ENCODE results near the gene CAMK4. TPM values are rescaled to one million over a fixed set of nuclear protein-coding genes. Genes with fewer than 3 reads are reported as not detected.

CAMK4 gene
- polyA plus RNA-seq, 1 donor (not counting 4 experiments of a cell fraction or from before 2014, with no cell fraction given), result 0.45 TPM

DNA sequence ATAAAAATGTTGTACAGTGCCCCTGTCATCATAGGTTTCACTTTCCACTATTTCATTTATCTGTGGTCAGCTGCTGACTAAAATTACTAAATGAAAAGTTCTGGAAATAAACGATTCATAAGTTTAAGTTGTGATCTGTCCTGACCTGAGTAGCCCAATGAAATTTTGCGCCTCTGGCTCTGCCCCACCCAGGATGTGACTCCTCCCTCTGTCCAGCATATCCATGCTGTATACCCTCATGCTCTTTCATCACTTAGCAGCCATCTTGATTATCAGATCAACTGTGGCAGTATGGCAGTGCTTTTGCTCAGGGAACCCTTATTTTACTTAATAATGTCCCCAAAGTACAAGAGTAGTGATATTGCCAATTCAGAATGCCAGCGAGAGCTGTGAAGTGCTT lies 190.9 kb downstream of the CAMK4 start:
- no peak overlapping the region for H2AFZ ChIP-seq (ENCODE audit: control insufficient read depth, low read length)
- no peaks in the 10 kb centered on the region for H4K20me1 ChIP-seq (ENCODE audit: control insufficient read depth, extremely low read depth, insufficient read depth, low read length)
- no peaks in the 10 kb centered on the region for H3K27me3 ChIP-seq (ENCODE audit: control insufficient read depth, extremely low read depth, insufficient read depth, low read length)
- no peak overlapping the region for H3K9ac ChIP-seq (ENCODE audit: control insufficient read depth, extremely low read depth, insufficient read depth, low read length)
- FAIRE-seq, result no peak
- H3K4me2 ChIP-seq (ENCODE audit: control insufficient read depth, extremely low read depth, insufficient read depth, low read depth, low read length), result no peak overlapping the region
- DNase-seq (ENCODE audit: low read depth, low spot score), result no peak
- H3K27ac ChIP-seq (ENCODE audit: control insufficient read depth, insufficient read depth, low read length), result no peak overlapping the region
- H3K79me2 ChIP-seq (ENCODE audit: control insufficient read depth, insufficient read depth, low read length), result no peaks in the 10 kb centered on the region
- TF ChIP-seq, protein P1, sequence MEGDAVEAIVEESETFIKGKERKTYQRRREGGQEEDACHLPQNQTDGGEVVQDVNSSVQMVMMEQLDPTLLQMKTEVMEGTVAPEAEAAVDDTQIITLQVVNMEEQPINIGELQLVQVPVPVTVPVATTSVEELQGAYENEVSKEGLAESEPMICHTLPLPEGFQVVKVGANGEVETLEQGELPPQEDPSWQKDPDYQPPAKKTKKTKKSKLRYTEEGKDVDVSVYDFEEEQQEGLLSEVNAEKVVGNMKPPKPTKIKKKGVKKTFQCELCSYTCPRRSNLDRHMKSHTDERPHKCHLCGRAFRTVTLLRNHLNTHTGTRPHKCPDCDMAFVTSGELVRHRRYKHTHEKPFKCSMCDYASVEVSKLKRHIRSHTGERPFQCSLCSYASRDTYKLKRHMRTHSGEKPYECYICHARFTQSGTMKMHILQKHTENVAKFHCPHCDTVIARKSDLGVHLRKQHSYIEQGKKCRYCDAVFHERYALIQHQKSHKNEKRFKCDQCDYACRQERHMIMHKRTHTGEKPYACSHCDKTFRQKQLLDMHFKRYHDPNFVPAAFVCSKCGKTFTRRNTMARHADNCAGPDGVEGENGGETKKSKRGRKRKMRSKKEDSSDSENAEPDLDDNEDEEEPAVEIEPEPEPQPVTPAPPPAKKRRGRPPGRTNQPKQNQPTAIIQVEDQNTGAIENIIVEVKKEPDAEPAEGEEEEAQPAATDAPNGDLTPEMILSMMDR (optimal IDR thresholded peaks at IDR 0.05 in 1 of 3, IDR thresholded peaks at IDR 0.05 in 1 of 3, conservative IDR thresholded peaks at IDR 0.05 in 1 of 3; ENCODE audit: extremely low read depth in 1 of 3, insufficient read depth in 2 of 3, low read length in 3 of 3), result no peak
- TF ChIP-seq EZH2 (IDR thresholded peaks at IDR 0.05; ENCODE audit: low read length), result no peak
- no peaks in the 10 kb centered on the region for H3K9me1 ChIP-seq (ENCODE audit: control insufficient read depth, extremely low read depth, insufficient read depth, low read length)
- peaks cover 5% of the 10 kb centered on the region for H3K4me1 ChIP-seq (ENCODE audit: control insufficient read depth, extremely low read depth, insufficient read depth, low read length)
- dilution Hi-C loops (cut with MboI; ENCODE audit: extremely low pct_ligation_motif_present, low sequenced_read_pairs), result no loop called here
- no peak overlapping the region for H3K4me3 ChIP-seq (ENCODE audit: control insufficient read depth in 2 of 3, extremely low read depth in 1 of 3, insufficient read depth in 2 of 3, low read depth in 1 of 3, low read length in 3 of 3)
- H3K36me3 ChIP-seq (ENCODE audit: control insufficient read depth in 2 of 2, extremely low read depth in 1 of 2, insufficient read depth in 2 of 2, low read length in 2 of 2), result no peaks in the 10 kb centered on the region
- no peaks in the 10 kb centered on the region for H3K9me3 ChIP-seq (ENCODE audit: control insufficient read depth, low read depth, low read length)

DNA sequence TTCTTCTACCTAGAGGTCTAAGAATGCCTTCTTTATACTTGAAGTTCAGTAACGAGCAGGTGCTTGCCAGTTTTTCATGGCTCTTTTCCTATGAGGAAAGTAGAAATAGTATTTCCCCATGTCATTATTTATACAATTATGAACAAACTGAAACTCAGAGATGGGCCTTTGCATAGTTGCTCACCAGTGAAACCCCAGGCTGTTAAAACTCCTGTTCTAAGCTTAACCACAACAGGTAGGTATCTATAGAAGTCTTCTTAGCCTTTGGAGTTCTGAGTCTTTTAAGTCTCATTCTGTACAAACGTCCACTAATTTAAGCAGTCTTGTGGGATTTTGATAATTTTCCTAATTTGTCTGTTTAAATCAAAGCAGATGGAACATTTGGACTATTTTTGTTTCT lies 198.1 kb downstream of the CAMK4 start:
- TF ChIP-seq EZH2 (IDR thresholded peaks at IDR 0.05; ENCODE audit: low read length), result no peak
- TF ChIP-seq, protein P1 (optimal IDR thresholded peaks at IDR 0.05 in 1 of 3, IDR thresholded peaks at IDR 0.05 in 1 of 3, conservative IDR thresholded peaks at IDR 0.05 in 1 of 3; ENCODE audit: extremely low read depth in 1 of 3, insufficient read depth in 2 of 3, low read length in 3 of 3), result no peak
- Histone ChIP-seq H2AFZ (ENCODE audit: control insufficient read depth, low read length) (no peak overlapping the region), H3K4me1 (ENCODE audit: control insufficient read depth, extremely low read depth, insufficient read depth, low read length) (no peaks in the 10 kb centered on the region), H3K27me3 (ENCODE audit: control insufficient read depth, extremely low read depth, insufficient read depth, low read length) (no peaks in the 10 kb centered on the region), H3K9me1 (ENCODE audit: control insufficient read depth, extremely low read depth, insufficient read depth, low read length) (no peaks in the 10 kb centered on the region), H3K27ac (ENCODE audit: control insufficient read depth, insufficient read depth, low read length) (no peak overlapping the region), H3K4me2 (ENCODE audit: control insufficient read depth, extremely low read depth, insufficient read depth, low read depth, low read length) (no peak overlapping the region), H3K9me3 (ENCODE audit: control insufficient read depth, low read depth, low read length) (no peaks in the 10 kb centered on the region), H3K79me2 (ENCODE audit: control insufficient read depth, insufficient read depth, low read length) (no peaks in the 10 kb centered on the region), H4K20me1 (ENCODE audit: control insufficient read depth, extremely low read depth, insufficient read depth, low read length) (no peaks in the 10 kb centered on the region), H3K4me3 (ENCODE audit: control insufficient read depth in 2 of 3, extremely low read depth in 1 of 3, insufficient read depth in 2 of 3, low read depth in 1 of 3, low read length in 3 of 3) (no peak overlapping the region), H3K36me3 (ENCODE audit: control insufficient read depth in 2 of 2, extremely low read depth in 1 of 2, insufficient read depth in 2 of 2, low read length in 2 of 2) (no peaks in the 10 kb centered on the region), H3K9ac (ENCODE audit: control insufficient read depth, extremely low read depth, insufficient read depth, low read length) (no peak overlapping the region)
- dilution Hi-C loops (cut with MboI; ENCODE audit: extremely low pct_ligation_motif_present, low sequenced_read_pairs), result no loop called here
- no peak for FAIRE-seq
- DNase-seq (ENCODE audit: low read depth, low spot score), result no peak

All from keratinocyte (primary cell).